GM18519 (cell line): ENCODE data around the gene CC2D2B.

Experiments
- ATAC-seq: cut with Tn5 transposase; IDR thresholded peaks from one replicate; pipeline ENCODE4 v1.9.1; 2021; ENCODE audit warnings: mild to moderate bottlenecking, moderate library complexity; ENCODE audit not compliant: unreplicated experiment, low FRiP score

The CC2D2B gene

GRCh38 chr10:96072674-96073073 is 164.9 kb downstream of the CC2D2B start:
- ATAC-seq: no peak

GRCh38 chr10:96073722-96074121 is 165.9 kb downstream of the CC2D2B start:
- ATAC-seq: no peak

DNA sequence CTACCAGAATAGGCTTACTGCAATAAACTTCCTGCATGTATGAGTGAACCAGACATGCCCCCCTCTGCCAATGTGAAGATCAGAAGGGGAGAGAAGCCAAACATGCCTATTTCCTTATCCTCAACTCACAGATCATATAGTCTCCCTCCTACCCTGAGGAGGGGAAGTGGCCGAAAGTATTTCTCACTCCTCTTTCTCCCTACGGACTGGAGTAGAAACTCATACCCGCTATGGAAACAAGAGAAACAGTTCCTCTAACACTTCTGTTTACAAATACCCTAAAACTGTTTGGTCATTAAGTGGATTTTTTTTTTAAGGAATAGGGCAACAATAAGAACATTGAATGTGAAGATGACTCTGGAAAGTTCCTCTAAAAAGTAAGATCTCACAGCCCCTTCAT is 167.0 kb downstream of the CC2D2B start:
- ATAC-seq: no peak

DNA sequence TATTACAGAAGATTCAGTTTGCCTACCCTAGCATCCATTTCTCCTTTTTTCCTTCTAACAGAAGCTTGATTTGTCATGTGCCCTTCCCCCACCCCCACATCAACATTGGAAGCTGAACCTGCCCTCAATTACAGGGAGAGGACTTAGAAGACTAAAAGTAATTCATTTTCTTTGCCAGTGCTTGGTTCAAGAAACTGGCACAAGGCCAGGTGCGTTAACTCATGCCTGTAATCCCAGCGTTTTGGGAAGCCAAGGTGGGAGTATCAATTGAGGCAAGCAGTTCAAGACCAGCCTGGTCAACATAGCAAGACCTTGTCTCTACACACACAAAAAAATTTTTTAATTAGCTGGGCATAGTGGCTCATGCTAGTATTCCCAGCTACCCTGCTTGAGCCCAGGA is 168.2 kb downstream of the CC2D2B start:
- ATAC-seq: no peak

- ATAC-seq: no peak
Observed at GRCh38 chr10:96077156-96077555, 169.4 kb downstream of the CC2D2B start.

GRCh38 chr10:96082153-96082552 is 174.4 kb downstream of the CC2D2B start:
- no peak for ATAC-seq
